Left lung (tissue), 10 donors: ENCODE results near the gene SEMG1. TPM values are rescaled to one million over a fixed set of nuclear protein-coding genes. Genes with fewer than 3 reads are reported as not detected.

Source experiments
- ATAC-seq: fragments of 200-7000 bp; cut with Tn5 transposase; one replicate; pipeline ENCODE4 v1.9.1; 2020; ENCODE audit warnings: moderate library complexity
- DNase-seq, 4 donors: peaks; one replicate each; pipeline ENCODE4 v3.0.0-alpha.2; 2013 to 2020
- H3K27ac ChIP-seq, 2 donors: fragments of 200-600 bp; sonication (generic) in 1 of 2; one replicate each; pipeline versions ENCODE4 v1.5.0 to v1.8.0; 2020 to 2021
- H3K27me3 ChIP-seq, 2 donors: fragments of 200-600 bp; sonication (generic) in 1 of 2; one replicate each; pipeline versions ENCODE4 v1.5.0 to v1.8.0; 2020 to 2021
- H3K36me3 ChIP-seq, 2 donors: fragments of 200-600 bp; sonication (generic) in 1 of 2; one replicate each; pipeline versions ENCODE4 v1.5.0 to v1.8.0; 2020 to 2021
- H3K4me1 ChIP-seq, 2 donors: fragments of 200-600 bp; one replicate each; pipeline ENCODE4 v1.8.0; 2021
- H3K4me3 ChIP-seq, 2 donors: fragments of 200-600 bp; sonication (generic) in 1 of 2; one replicate each; pipeline versions ENCODE4 v1.5.0 to v1.8.0; 2020 to 2021; ENCODE audit warnings: mild to moderate bottlenecking in 1 of 2
- H3K9me3 ChIP-seq, 2 donors: fragments of 200-600 bp; sonication (generic) in 1 of 2; one replicate each; pipeline versions ENCODE4 v1.5.0 to v1.8.0; 2020 to 2021
- intact Hi-C, 2 donors: fragments of 100-400 bp; cut with DNase I; formaldehyde crosslinking; loops; one replicate each; pipeline versions ENCODE4 v1.11.2 to v1.14.2; 2022
- polyA plus RNA-seq, 6 donors: library from polyadenylated mRNA; unstranded; fragments of 120-200 nt; gene quantifications; one replicate each; pipeline ENCODE4 v1.2.1, GENCODE V29; 2013; ENCODE audit not compliant: insufficient read length in 6 of 6
- total RNA-seq, 2 donors: library from RNA; stranded (reverse); fragmentation: NEBNext Ultra II Directional; extraction: Animal tissue kit (Norgen Biotek cat#: 25700); gene quantifications; one replicate each; pipeline ENCODE4 v1.2.1, GENCODE V29; 2021
- TF ChIP-seq, protein P1 (sequence below), 2 donors: fragments of 200-600 bp; sonication (generic) in 1 of 2; IDR thresholded peaks; one replicate each; pipeline versions ENCODE4 v1.5.0 to v1.8.0; 2021; ENCODE audit warnings: antibody characterized with exemption in 2 of 2
- donor health status: DM: no; HTN: yes; CAD: no.
- donor health status: DM: no; HTN: no; CAD: no.

Gene SEMG1
- total and polyA plus RNA-seq, 8 donors, result 0.31 TPM; not detected in 7

DNA sequence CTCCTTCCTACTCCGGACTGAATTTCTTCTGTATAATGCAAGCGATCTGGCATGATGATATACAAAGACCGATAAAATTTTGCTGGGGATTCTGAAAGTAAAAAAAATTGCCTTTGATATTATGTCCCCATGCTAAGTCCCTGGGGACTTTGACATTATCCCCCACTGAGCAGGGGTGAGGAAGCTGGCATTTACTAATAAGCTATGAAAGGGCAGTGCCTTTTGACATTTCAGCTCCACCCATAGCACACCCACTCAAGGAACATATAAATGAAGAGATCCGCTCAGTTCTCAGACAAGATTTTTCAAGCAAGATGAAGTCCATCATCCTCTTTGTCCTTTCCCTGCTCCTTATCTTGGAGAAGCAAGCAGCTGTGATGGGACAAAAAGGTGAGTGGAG, 14.2 kb downstream of the SEMG1 start, which contains the start of gene SEMG2:
Gene SEMG2 (plus strand): TSS at position 298 of the 400 bp plus-strand sequence. CDS start 17 bp downstream, at position 315.
- H3K4me1 ChIP-seq, result no peaks in the 10 kb centered on the region
- DNase-seq, result no peak
- H3K27me3 ChIP-seq, result peaks cover 0 to 12% of the 10 kb centered on the region in 2 donors
- no peaks in the 10 kb centered on the region for H3K36me3 ChIP-seq
- no peak for ATAC-seq
- H3K27ac ChIP-seq, result no peak within 1 kb of the TSS
- intact Hi-C loops, result no loop called here
- no peaks in the 10 kb centered on the region for H3K9me3 ChIP-seq
- TF ChIP-seq, protein P1, sequence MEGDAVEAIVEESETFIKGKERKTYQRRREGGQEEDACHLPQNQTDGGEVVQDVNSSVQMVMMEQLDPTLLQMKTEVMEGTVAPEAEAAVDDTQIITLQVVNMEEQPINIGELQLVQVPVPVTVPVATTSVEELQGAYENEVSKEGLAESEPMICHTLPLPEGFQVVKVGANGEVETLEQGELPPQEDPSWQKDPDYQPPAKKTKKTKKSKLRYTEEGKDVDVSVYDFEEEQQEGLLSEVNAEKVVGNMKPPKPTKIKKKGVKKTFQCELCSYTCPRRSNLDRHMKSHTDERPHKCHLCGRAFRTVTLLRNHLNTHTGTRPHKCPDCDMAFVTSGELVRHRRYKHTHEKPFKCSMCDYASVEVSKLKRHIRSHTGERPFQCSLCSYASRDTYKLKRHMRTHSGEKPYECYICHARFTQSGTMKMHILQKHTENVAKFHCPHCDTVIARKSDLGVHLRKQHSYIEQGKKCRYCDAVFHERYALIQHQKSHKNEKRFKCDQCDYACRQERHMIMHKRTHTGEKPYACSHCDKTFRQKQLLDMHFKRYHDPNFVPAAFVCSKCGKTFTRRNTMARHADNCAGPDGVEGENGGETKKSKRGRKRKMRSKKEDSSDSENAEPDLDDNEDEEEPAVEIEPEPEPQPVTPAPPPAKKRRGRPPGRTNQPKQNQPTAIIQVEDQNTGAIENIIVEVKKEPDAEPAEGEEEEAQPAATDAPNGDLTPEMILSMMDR (IDR thresholded peaks at IDR 0.05), result no peak
- no peak within 1 kb of the TSS for H3K4me3 ChIP-seq

DNA sequence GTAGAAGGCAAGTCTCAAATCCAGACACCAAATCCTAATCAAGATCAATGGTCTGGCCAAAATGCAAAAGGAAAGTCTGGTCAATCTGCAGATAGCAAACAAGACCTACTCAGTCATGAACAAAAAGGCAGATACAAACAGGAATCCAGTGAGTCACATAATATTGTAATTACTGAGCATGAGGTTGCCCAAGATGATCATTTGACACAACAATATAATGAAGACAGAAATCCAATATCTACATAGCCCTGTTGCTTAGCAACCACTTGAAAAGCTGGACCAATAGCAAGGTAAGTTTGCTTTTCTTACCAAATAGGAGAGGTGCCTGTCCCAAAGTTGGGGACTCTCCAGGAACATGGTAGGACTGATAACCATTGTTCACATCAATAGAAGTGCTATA, 16.3 kb downstream of the SEMG1 start:
- Histone ChIP-seq H3K27ac (no peak overlapping the region), H3K36me3 (no peaks in the 10 kb centered on the region), H3K27me3 (peaks cover 0 to 19% of the 10 kb centered on the region in 2 donors), H3K4me3 (no peak overlapping the region), H3K4me1 (no peaks in the 10 kb centered on the region), H3K9me3 (no peaks in the 10 kb centered on the region)
- no peak for DNase-seq
- intact Hi-C loops, result no loop called here
- no peak for ATAC-seq
- TF ChIP-seq, protein P1 (IDR thresholded peaks at IDR 0.05), result no peak

- TF ChIP-seq, protein P1 (IDR thresholded peaks at IDR 0.05), result no peak
- peaks cover 3 to 16% of the 10 kb centered on the region in 2 donors for H3K27me3 ChIP-seq
- intact Hi-C loops, result no loop called here
- DNase-seq (no peak), ATAC-seq (no peak)
- no peaks in the 10 kb centered on the region for H3K36me3 ChIP-seq
- H3K27ac ChIP-seq, result no peak overlapping the region
- no peaks in the 10 kb centered on the region for H3K4me1 ChIP-seq
- H3K9me3 ChIP-seq, result no peaks in the 10 kb centered on the region
- H3K4me3 ChIP-seq, result no peak overlapping the region
Measured at GRCh38 chr20:45226287-45226686, 19.5 kb downstream of the SEMG1 start.

GRCh38 chr20:45229264-45230056, 22.6 kb downstream of the SEMG1 start:
- Histone ChIP-seq H3K27ac (no peak overlapping the region), H3K9me3 (peaks cover 0 to 3% of the 10 kb centered on the region in 2 donors), H3K27me3 (peaks cover 3 to 14% of the 10 kb centered on the region in 2 donors), H3K4me3 (no peak overlapping the region), H3K4me1 (no peaks in the 10 kb centered on the region), H3K36me3 (no peaks in the 10 kb centered on the region)
- TF ChIP-seq, protein P1 (IDR thresholded peaks at IDR 0.05), result peak; percentile 23 to 60
- ATAC-seq (peak; percentile 88), DNase-seq (peak in 2 of 4 donors; percentile 42 to 92)
- intact Hi-C loops, result no loop called here

DNA sequence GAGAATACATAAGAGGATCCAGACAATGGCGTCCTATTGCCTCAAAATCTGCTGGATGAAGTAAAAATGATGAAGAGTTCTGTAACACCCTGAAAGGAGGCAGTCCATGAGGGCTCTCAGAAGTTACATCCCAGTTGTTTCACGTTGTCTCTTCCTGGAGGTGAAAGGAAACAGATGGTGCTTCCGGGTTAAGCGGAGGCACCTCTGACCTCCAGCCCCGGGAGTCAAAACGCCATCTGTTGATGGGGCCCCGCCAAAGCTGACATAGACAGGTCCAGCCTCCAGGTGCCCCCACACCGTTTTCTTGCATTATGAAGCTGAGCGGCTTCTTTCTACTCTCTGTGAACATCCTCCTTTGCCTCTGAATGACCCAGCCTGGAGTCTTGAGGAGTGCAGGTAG, 23.8 kb downstream of the SEMG1 start:
- Histone ChIP-seq H3K4me3 (no peak overlapping the region), H3K4me1 (no peaks in the 10 kb centered on the region), H3K27me3 (peaks cover 8 to 14% of the 10 kb centered on the region in 2 donors), H3K27ac (no peak overlapping the region), H3K36me3 (no peaks in the 10 kb centered on the region), H3K9me3 (peaks cover 0 to 6% of the 10 kb centered on the region in 2 donors)
- intact Hi-C loops, result no loop called here
- DNase-seq (no peak), ATAC-seq (no peak)
- TF ChIP-seq, protein P1 (IDR thresholded peaks at IDR 0.05), result no peak
